ENCODE data around the gene LIPN.

DNA sequence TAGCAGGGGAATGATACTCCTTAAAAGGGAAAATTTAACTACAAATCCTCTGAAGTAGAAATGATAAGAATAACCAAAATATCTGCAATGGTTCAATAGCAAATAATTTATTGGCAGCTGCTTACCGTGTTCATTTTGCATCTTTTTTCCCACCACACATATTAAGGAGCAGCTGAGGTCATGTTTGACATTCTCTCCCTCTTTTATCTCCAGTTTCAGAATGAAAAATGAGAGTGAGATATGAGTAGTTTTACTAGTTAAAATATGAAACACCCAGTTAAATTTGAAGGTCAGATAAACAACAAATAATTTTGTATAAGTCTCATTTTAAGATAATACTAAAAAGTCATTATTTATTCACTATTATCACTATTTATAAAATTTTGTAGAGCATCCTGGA, 3.1 kb downstream of the LIPN start:
- TF ChIP-seq, protein P1, sequence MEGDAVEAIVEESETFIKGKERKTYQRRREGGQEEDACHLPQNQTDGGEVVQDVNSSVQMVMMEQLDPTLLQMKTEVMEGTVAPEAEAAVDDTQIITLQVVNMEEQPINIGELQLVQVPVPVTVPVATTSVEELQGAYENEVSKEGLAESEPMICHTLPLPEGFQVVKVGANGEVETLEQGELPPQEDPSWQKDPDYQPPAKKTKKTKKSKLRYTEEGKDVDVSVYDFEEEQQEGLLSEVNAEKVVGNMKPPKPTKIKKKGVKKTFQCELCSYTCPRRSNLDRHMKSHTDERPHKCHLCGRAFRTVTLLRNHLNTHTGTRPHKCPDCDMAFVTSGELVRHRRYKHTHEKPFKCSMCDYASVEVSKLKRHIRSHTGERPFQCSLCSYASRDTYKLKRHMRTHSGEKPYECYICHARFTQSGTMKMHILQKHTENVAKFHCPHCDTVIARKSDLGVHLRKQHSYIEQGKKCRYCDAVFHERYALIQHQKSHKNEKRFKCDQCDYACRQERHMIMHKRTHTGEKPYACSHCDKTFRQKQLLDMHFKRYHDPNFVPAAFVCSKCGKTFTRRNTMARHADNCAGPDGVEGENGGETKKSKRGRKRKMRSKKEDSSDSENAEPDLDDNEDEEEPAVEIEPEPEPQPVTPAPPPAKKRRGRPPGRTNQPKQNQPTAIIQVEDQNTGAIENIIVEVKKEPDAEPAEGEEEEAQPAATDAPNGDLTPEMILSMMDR (IDR thresholded peaks at IDR 0.05; ENCODE audit: low read depth, low read length, poor library complexity, severe bottlenecking): no peak
- no peak for TF ChIP-seq EZH2phosphoT487 (IDR thresholded peaks at IDR 0.05; ENCODE audit: borderline replicate concordance, low read length)
